NCI-H146 treated with DMSO at 0.1 percent for 48 hours (cell line): Measurements from ENCODE around the gene TEDDM1.
"Not testable (repeated sequence)": the region's sequence is repeated elsewhere in the genome, so short reads cannot be mapped to it uniquely, and the experiment has no call there.

Experiments used
- DNase-seq: peaks from one replicate; lab custom pipeline; 2025; ENCODE audit not compliant: unreplicated experiment; lab: John Stamatoyannopoulos, UW

TEDDM1 gene

GRCh38 chr1:182381962-182382819 lies 18.3 kb downstream of the TEDDM1 start:
- DNase-seq: no peak

GRCh38 chr1:182380199-182380598 lies 20.3 kb downstream of the TEDDM1 start:
- DNase-seq: no peak

GRCh38 chr1:182379781-182380180 lies 20.7 kb downstream of the TEDDM1 start:
- not testable (repeated sequence) for DNase-seq

GRCh38 chr1:182376936-182377574 lies 23.4 kb downstream of the TEDDM1 start:
- DNase-seq: no peak

GRCh38 chr1:182374101-182374834 lies 26.2 kb downstream of the TEDDM1 start:
- DNase-seq: no peak

- no peak for DNase-seq
Observed at GRCh38 chr1:182370532-182370931, 29.9 kb downstream of the TEDDM1 start.

- no peak for DNase-seq
Observed at GRCh38 chr1:182368903-182369302, 31.6 kb downstream of the TEDDM1 start.

- DNase-seq: no peak
Observed at GRCh38 chr1:182368358-182368757, 32.1 kb downstream of the TEDDM1 start.

GRCh38 chr1:182367926-182368325 lies 32.5 kb downstream of the TEDDM1 start:
- DNase-seq: no peak

- no peak for DNase-seq
Observed at GRCh38 chr1:182366596-182366995, 33.9 kb downstream of the TEDDM1 start.

- no peak for DNase-seq
Observed at GRCh38 chr1:182359645-182360044, 40.8 kb downstream of the TEDDM1 start.

- DNase-seq: no peak
Observed at GRCh38 chr1:182357913-182358312, 42.6 kb downstream of the TEDDM1 start.

GRCh38 chr1:182357171-182357570 lies 43.3 kb downstream of the TEDDM1 start:
- no peak for DNase-seq

GRCh38 chr1:182355723-182356098 lies 44.8 kb downstream of the TEDDM1 start:
- DNase-seq: no peak

- DNase-seq: no peak
Observed at GRCh38 chr1:182351790-182352364, 48.6 kb downstream of the TEDDM1 start.

- no peak for DNase-seq
Observed at GRCh38 chr1:182350839-182351238, 49.6 kb downstream of the TEDDM1 start.

GRCh38 chr1:182348961-182349747 lies 51.3 kb downstream of the TEDDM1 start:
- no peak for DNase-seq
